ENCODE measurements around the gene NTM. TPM values are rescaled to one million over a fixed set of nuclear protein-coding genes. Genes with fewer than 3 reads are reported as not detected.

The NTM gene
- total RNA-seq, 1 donor from 2014 or later = not detected

- TF ChIP-seq CTCF (IDR thresholded peaks at IDR 0.05) = no peak
- DNase-seq = no peak
- intact Hi-C loops (cut with micrococcal nuclease) = no loop called here
- Mint-ChIP-seq H3K27me3 (no peaks in the 10 kb centered on the region), H3K27ac (no peak overlapping the region), H3K36me3 (ENCODE audit: low read depth) (no peaks in the 10 kb centered on the region), H3K4me3 (no peak overlapping the region), H3K9me3 (no peaks in the 10 kb centered on the region), H3K4me1 (no peaks in the 10 kb centered on the region)
- POLR2A ChIA-PET = no interaction called here
- CTCF ChIA-PET = no interaction called here
- no peak for ATAC-seq (ENCODE audit: low read depth)
Observed at GRCh38 chr11:131969261-131969660, 598.8 kb downstream of the NTM start.

- DNase-seq (no peak), ATAC-seq (ENCODE audit: low read depth) (no peak)
- Mint-ChIP-seq H3K27me3 (no peaks in the 10 kb centered on the region), H3K36me3 (ENCODE audit: low read depth) (no peaks in the 10 kb centered on the region), H3K4me3 (no peak overlapping the region), H3K4me1 (no peaks in the 10 kb centered on the region), H3K9me3 (peaks cover 2% of the 10 kb centered on the region), H3K27ac (no peak overlapping the region)
- TF ChIP-seq CTCF (IDR thresholded peaks at IDR 0.05) = no peak
- POLR2A ChIA-PET = no interaction called here
- CTCF ChIA-PET = no interaction called here
- intact Hi-C loops (cut with micrococcal nuclease) = no loop called here
Observed at GRCh38 chr11:131973061-131973460, 602.6 kb downstream of the NTM start.

DNA sequence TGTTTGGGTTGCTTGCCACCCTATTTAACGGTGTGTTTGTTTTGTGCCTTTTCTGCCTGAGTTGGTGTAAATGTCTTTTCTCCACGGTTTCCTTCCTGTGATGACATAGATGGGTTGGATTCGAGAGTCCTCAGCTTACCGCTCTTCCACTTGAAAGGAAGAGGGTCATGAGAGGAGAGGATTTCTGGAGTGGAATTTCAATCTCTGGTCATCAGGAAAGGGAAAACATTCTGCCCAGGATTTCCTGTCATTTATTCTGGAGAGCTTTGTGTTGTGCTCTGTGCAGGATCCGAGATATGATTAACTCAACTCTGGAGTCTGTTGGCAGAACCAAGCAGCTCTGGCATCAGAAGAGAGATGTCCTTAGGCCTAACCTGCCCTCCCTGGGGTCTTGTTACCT is 605.2 kb downstream of the NTM start:
- intact Hi-C loops (cut with micrococcal nuclease) = no loop called here

DNA sequence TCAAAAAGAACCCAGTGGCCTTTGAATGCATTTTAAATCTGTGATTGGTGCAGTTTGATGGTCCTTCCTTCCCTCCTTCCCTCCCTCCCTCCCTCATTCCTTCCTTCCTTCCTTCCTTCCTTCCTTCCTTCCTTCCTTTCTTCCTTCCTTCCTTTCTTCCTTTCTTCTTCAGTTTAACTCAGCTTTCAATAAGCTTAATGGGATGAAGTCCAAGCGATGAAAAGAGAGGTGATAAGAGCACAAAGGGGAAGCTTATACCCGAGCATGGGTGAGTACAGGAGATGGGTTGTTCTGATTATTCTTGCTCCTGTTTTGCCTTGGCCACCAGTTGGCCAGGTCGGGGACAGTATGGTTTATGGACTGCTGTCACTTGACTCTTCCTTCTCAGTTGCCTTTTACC is 605.6 kb downstream of the NTM start:
- no peaks in the 10 kb centered on the region for H3K4me1 Mint-ChIP-seq
- intact Hi-C loops (cut with micrococcal nuclease) = no loop called here
- no peak overlapping the region for H3K4me3 Mint-ChIP-seq
- POLR2A ChIA-PET = no interaction called here
- H3K36me3 Mint-ChIP-seq (ENCODE audit: low read depth) = no peaks in the 10 kb centered on the region
- DNase-seq = no peak
- no peaks in the 10 kb centered on the region for H3K27me3 Mint-ChIP-seq
- TF ChIP-seq CTCF (IDR thresholded peaks at IDR 0.05) = no peak
- H3K27ac Mint-ChIP-seq = no peak overlapping the region
- CTCF ChIA-PET = no interaction called here
- peaks cover 2% of the 10 kb centered on the region for H3K9me3 Mint-ChIP-seq
- ATAC-seq (ENCODE audit: low read depth) = no peak

More for the DNA sequence above, 605.2 kb downstream of the NTM start:
- no peak for TF ChIP-seq CTCF (IDR thresholded peaks at IDR 0.05)
- peaks cover 2% of the 10 kb centered on the region for H3K9me3 Mint-ChIP-seq
- H3K4me3 Mint-ChIP-seq = no peak overlapping the region
- DNase-seq = no peak
- H3K27ac Mint-ChIP-seq = no peak overlapping the region
- no peaks in the 10 kb centered on the region for H3K36me3 Mint-ChIP-seq (ENCODE audit: low read depth)
- ChIA-PET POLR2A (no interaction called here), CTCF (no interaction called here)
- no peaks in the 10 kb centered on the region for H3K4me1 Mint-ChIP-seq
- H3K27me3 Mint-ChIP-seq = no peaks in the 10 kb centered on the region
- ATAC-seq (ENCODE audit: low read depth) = no peak

DNA sequence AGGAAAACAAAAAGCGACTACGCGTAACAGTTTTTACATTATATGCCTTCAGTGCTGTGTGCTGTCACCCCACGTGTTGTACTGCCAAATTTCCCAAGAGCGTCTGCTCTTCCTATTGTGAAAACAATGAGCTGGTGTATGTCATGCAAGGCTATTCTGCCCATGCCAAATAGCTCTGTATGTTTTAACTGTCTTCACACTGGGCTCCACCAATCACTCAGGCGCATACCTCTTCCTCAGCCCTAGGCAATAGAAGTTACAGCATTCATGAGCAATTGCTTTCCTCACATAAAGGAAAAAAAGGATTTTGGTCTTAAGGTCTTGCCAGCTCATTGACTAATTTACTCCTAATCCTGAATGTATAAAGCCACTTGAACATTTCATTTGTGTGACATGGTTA is 606.8 kb downstream of the NTM start:
- no peaks in the 10 kb centered on the region for H3K36me3 Mint-ChIP-seq (ENCODE audit: low read depth)
- no peaks in the 10 kb centered on the region for H3K4me1 Mint-ChIP-seq
- TF ChIP-seq CTCF (IDR thresholded peaks at IDR 0.05) = no peak

More for the DNA sequence above, 606.8 kb downstream of the NTM start:
- H3K9me3 Mint-ChIP-seq = peaks cover 2% of the 10 kb centered on the region
- no peak overlapping the region for H3K27ac Mint-ChIP-seq
- no peaks in the 10 kb centered on the region for H3K27me3 Mint-ChIP-seq
- DNase-seq = no peak
- intact Hi-C loops (cut with micrococcal nuclease) = no loop called here
- no peak overlapping the region for H3K4me3 Mint-ChIP-seq
- ChIA-PET CTCF (no interaction called here), POLR2A (no interaction called here)
- no peak for ATAC-seq (ENCODE audit: low read depth)
